Bronchial epithelial cell (primary cell): ENCODE measurements around the gene C5orf63. TPM values are rescaled to one million over a fixed set of nuclear protein-coding genes. Genes with fewer than 3 reads are reported as not detected.

Source experiments
- DNase-seq: peaks from one replicate; pipeline ENCODE4 v3.0.0-alpha.2; 2010; ENCODE audit warnings: low read depth
- FAIRE-seq: peaks from 2 replicates; lab custom pipeline; 2011; peaks lifted over from hg19 to GRCh38; lab: Jason Lieb, UNC
- H3K27me3 ChIP-seq: 2 replicates; pipeline ENCODE4 v1.5.1; 2011; ENCODE audit warnings: low read length; ENCODE audit not compliant: control insufficient read depth, insufficient read depth
- H3K36me3 ChIP-seq: 2 replicates; pipeline ENCODE4 v1.5.1; 2011; ENCODE audit warnings: low read length; ENCODE audit not compliant: control insufficient read depth, insufficient read depth
- H3K4me3 ChIP-seq: 2 replicates; pipeline ENCODE4 v1.5.1; 2011; ENCODE audit warnings: mild to moderate bottlenecking, low read depth, low read length, control low read depth
- total RNA-seq: library from RNA; depleted of rRNA; stranded (reverse); fragments of >200 nt; gene quantifications from 2 replicates; pipeline ENCODE4 v1.2.1, GENCODE V29; 2014
- TF ChIP-seq, protein P1 (sequence below): IDR thresholded peaks from 2 replicates; pipeline ENCODE4 v1.5.1; 2011; ENCODE audit warnings: mild to moderate bottlenecking, moderate library complexity, low read length, control low read depth, inconsistent platforms; ENCODE audit not compliant: insufficient read depth, severe bottlenecking

The C5orf63 gene
- total RNA-seq, 1 donor from 2014 or later, result 4.5 TPM

DNA sequence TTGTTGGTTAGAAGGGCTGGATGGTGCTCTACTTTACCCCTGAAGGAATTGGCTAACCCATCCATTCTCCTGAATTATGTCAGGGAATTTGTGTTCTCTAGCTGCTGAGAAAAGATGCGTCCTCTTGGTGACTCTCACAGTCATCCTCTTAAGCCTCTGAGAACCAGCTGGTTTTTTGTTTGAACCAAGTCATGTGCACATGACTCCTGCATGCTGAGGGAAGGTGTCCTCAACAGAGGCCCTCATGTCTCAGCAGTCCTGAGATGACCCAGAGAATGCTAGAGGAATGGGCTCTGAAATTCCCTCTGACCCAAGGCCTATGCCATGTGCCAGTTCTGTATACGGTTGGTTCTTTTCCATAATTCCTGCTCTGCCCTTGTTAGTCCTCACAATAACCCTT is 10.4 kb upstream of the C5orf63 start:
- FAIRE-seq (no peak), DNase-seq (no peak)
- TF ChIP-seq, protein P1, sequence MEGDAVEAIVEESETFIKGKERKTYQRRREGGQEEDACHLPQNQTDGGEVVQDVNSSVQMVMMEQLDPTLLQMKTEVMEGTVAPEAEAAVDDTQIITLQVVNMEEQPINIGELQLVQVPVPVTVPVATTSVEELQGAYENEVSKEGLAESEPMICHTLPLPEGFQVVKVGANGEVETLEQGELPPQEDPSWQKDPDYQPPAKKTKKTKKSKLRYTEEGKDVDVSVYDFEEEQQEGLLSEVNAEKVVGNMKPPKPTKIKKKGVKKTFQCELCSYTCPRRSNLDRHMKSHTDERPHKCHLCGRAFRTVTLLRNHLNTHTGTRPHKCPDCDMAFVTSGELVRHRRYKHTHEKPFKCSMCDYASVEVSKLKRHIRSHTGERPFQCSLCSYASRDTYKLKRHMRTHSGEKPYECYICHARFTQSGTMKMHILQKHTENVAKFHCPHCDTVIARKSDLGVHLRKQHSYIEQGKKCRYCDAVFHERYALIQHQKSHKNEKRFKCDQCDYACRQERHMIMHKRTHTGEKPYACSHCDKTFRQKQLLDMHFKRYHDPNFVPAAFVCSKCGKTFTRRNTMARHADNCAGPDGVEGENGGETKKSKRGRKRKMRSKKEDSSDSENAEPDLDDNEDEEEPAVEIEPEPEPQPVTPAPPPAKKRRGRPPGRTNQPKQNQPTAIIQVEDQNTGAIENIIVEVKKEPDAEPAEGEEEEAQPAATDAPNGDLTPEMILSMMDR, result no peak
- no peak overlapping the region for H3K4me3 ChIP-seq
- H3K27me3 ChIP-seq, result no peaks in the 10 kb centered on the region
- no peaks in the 10 kb centered on the region for H3K36me3 ChIP-seq

DNA sequence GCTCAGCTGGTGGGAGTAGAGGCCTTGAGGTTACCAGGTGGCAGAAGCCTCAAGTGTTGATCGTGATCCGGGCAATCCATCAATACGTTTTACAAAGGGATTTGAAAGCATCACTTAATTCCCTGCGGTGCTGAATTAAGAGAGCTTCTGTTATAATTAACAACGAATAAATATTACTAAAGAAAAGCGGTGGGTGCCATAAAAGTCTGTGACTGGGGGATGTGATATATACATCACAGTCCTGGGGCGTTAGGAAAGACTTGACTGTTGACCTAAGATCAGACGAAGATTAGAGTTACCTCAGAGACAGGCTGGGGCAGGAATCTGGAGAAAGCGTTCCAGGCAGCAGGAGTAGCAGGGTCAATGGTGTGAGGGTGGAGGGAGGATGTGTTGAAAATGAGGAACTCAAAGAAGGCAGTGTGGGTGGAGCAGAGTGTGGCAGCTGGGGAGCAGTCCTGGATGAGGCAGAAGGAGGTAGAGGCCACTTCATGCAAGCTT is 6.7 kb upstream of the C5orf63 start:
- DNase-seq, result peak; percentile 96
- H3K4me3 ChIP-seq, result no peak overlapping the region
- no peaks in the 10 kb centered on the region for H3K36me3 ChIP-seq
- TF ChIP-seq, protein P1, result no peak
- no peaks in the 10 kb centered on the region for H3K27me3 ChIP-seq
- FAIRE-seq, result no peak

DNA sequence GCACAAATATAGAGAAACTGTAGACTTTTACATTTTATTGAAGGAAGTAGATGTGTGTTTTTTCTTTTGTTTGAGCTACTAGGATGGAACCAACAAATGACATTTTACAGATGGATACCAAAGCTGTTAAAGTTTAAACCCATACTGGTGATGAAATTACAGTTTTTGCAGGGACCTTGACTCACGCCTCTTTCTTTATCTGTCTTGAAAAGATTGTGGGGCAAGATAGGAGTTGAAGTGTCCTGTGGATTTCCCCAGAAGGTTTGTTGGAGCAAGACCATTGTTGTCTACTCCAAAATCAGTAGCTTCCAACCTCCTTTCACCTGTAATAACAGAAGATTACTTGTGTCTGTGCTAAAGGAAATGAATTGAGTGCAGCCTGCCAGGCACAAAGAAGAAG is 4.1 kb upstream of the C5orf63 start:
- no peaks in the 10 kb centered on the region for H3K36me3 ChIP-seq
- no peak for FAIRE-seq

DNA sequence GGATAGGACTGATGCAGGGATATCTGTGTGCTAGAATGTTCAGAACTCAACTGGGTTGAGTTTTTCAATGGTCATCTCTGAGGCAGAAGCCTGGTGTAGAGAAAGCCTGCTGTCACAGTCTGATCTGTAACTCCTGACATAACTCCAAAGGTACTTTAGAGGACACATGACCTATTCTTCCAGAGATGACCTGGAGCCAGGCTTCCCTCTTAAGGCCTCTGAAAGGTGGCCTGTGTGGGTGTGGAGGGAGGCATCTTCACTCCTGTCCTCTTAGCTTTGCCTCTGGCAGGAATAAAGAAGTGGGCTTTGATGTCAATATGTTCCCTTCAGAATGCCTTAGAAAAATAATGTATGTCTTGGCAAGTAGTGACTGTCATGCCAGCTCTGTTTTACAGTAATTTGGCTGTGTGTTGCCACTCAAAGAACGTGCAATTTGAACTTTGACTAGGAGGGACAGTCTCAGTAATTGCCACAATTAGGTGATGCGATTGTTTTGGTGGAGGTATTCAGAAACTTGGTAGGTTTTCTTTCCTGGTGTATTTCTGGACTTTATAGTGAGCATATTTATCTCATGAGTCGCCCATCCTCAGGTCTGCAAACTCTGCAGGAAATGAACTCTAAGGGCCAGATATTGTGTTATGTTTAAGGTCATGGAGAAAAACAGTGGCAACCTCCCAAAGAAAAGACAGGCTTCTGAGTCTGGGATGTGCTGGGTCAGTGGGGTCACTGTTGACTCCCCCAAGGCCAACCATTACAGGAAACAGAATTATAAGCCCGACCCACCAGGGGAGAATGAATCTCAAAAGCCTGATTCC is 3.2 kb upstream of the C5orf63 start:
- no peaks in the 10 kb centered on the region for H3K27me3 ChIP-seq
- peak; percentile 40 for DNase-seq
- H3K36me3 ChIP-seq, result no peaks in the 10 kb centered on the region
- no peak for FAIRE-seq
- TF ChIP-seq, protein P1, result no peak
- no peak overlapping the region for H3K4me3 ChIP-seq

More for the DNA sequence above, 4.1 kb upstream of the C5orf63 start:
- Histone ChIP-seq H3K4me3 (no peak overlapping the region), H3K27me3 (no peaks in the 10 kb centered on the region)
- no peak for DNase-seq
- TF ChIP-seq, protein P1, result no peak

DNA sequence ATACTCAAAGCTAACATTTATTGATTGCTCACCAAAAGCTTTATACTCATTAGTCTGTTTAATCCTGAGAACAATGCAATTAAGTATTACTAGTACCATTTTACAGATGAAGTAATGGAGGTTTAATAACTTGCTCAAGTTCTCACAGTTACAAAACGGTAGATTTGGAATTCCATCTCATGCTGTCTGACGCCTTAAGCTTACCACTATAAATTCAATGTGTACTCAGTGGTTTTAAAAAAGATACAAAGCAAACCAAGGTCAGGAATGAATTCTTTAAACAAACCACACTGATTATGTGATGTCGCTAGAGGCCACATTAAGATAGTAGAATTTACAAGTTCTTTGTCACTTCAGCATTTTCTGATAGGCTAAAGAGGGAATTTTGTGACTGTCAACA is 1.2 kb upstream of the C5orf63 start:
- Histone ChIP-seq H3K27me3 (no peaks in the 10 kb centered on the region), H3K4me3 (no peak overlapping the region), H3K36me3 (peaks cover 1% of the 10 kb centered on the region)
- DNase-seq, result no peak
- FAIRE-seq, result no peak
- TF ChIP-seq, protein P1, result no peak
